H1 (cell line): Measurements from ENCODE around the gene APLN.

Experiments used
- BRCA1 ChIP-seq: IDR thresholded peaks from 2 replicates; pipeline ENCODE4 v1.6.1; 2012; ENCODE audit warnings: low read depth, low read length, improper control_type of control experiment
- CBX8 ChIP-seq: fragments of 300-800, 300-1000 bp; sonication (generic); IDR thresholded peaks from 2 replicates; pipeline ENCODE4 v1.7.1; 2016; ENCODE audit warnings: low read depth, low read length, borderline replicate concordance
- CTCF ChIP-seq, 3 experiments: IDR thresholded peaks; 1 replicate in 2 of 3; 2 replicates in 1 of 3; pipeline versions ENCODE4 v1.5.1 to v1.6.1; 2011; ENCODE audit warnings: low read length in 3 of 3, mild to moderate bottlenecking in 3 of 3, inconsistent platforms in 2 of 3, low read depth in 1 of 3, moderate library complexity in 1 of 3; ENCODE audit not compliant: insufficient read depth in 1 of 3; ENCODE audit errors: control extremely low read depth in 1 of 3
- GABPA ChIP-seq: IDR thresholded peaks from 2 replicates; pipeline ENCODE4 v1.6.1; 2011; ENCODE audit warnings: mild to moderate bottlenecking, low read length, moderate library complexity, borderline replicate concordance; ENCODE audit not compliant: insufficient read depth
- JUN ChIP-seq: IDR thresholded peaks from 2 replicates; pipeline ENCODE4 v1.6.1; 2011; ENCODE audit warnings: low read depth, mild to moderate bottlenecking, improper control_type of control experiment, low read length
- JUND ChIP-seq: IDR thresholded peaks from 2 replicates; pipeline ENCODE4 v1.6.1; 2011; ENCODE audit warnings: mild to moderate bottlenecking, improper control_type of control experiment, low read length
- RAD21 ChIP-seq, 2 experiments: IDR thresholded peaks in 1 of 2; conservative IDR thresholded peaks in 1 of 2; 2 replicates each; pipeline ENCODE4 v1.6.1; 2011; ENCODE audit warnings: low read depth in 2 of 2, low read length in 2 of 2, improper control_type of control experiment in 1 of 2, inconsistent platforms in 1 of 2, mild to moderate bottlenecking in 1 of 2, moderate library complexity in 1 of 2

- no peak for TF ChIP-seq JUND
- no peak for TF ChIP-seq CBX8
- TF ChIP-seq RAD21 (IDR thresholded peaks at IDR 0.05 in 1 of 2, conservative IDR thresholded peaks at IDR 0.05 in 1 of 2; ENCODE audit: low read depth in 2 of 2, low read length in 2 of 2) = no peak
- no peak for TF ChIP-seq JUN
- no peak for TF ChIP-seq CTCF (IDR thresholded peaks at IDR 0.05; ENCODE audit: control extremely low read depth in 1 of 3, insufficient read depth in 1 of 3, low read depth in 1 of 3, low read length in 3 of 3)
- TF ChIP-seq BRCA1 = no peak
- no peak for TF ChIP-seq GABPA
These were observed 22.3 kb downstream of the APLN start for GRCh38 chrX:129632443-129632842.
